ENCODE data around the gene EPHA1. TPM values are rescaled to one million over a fixed set of nuclear protein-coding genes. Genes with fewer than 3 reads are reported as not detected.

The EPHA1 gene
- total and polyA plus RNA-seq, 4 donors, result 10.3 to 21.0 (median 11.3) TPM

- no peak overlapping the region for H3K27ac ChIP-seq (ENCODE audit: low read depth in 1 of 2, low read length in 2 of 2)
- H3K9me3 ChIP-seq (ENCODE audit: control insufficient read depth in 4 of 4, low read length in 3 of 4), result no peaks in the 10 kb centered on the region
- H3K9ac ChIP-seq (ENCODE audit: low read depth in 1 of 2, low read length in 2 of 2), result no peak overlapping the region
- H3K36me3 ChIP-seq (ENCODE audit: control insufficient read depth in 4 of 4, insufficient read depth in 3 of 4, low read depth in 1 of 4, low read length in 3 of 4), result no peaks in the 10 kb centered on the region
- 56% methylated on average over 1 of the region's 1 CpG for WGBS
- no peaks in the 10 kb centered on the region for H3K4me1 ChIP-seq (ENCODE audit: control insufficient read depth in 4 of 4, insufficient read depth in 4 of 4, low read length in 3 of 4)
- H3K27me3 ChIP-seq (ENCODE audit: control insufficient read depth in 4 of 4, insufficient read depth in 4 of 4, low read length in 3 of 4), result no peaks in the 10 kb centered on the region
- H3K4me3 ChIP-seq (ENCODE audit: low read depth in 1 of 3, low read length in 3 of 3), result no peak overlapping the region
- TF ChIP-seq MAX (IDR thresholded peaks at IDR 0.05), result no peak
- no peak for TF ChIP-seq GABPA (IDR thresholded peaks at IDR 0.05 in 1 of 2, conservative IDR thresholded peaks at IDR 0.05 in 1 of 2)
- TF ChIP-seq HNF4G (IDR thresholded peaks at IDR 0.05), result no peak
- no peak for DNase-seq (ENCODE audit: low spot score)
Observed at GRCh38 chr7:143451746-143452145, 43.1 kb upstream of the EPHA1 start.

- no peak for TF ChIP-seq EGR1 (IDR thresholded peaks at IDR 0.05; ENCODE audit: low read depth in 2 of 2)
- TF ChIP-seq HNF4A (conservative IDR thresholded peaks at IDR 0.05), result no peak
- no peak for TF ChIP-seq YY1 (IDR thresholded peaks at IDR 0.05)
- TF ChIP-seq RAD21 (IDR thresholded peaks at IDR 0.05), result no peak
- TF ChIP-seq ZBTB33 (IDR thresholded peaks at IDR 0.05), result no peak
- no peak for TF ChIP-seq FOXA2 (IDR thresholded peaks at IDR 0.05)
- no peak for TF ChIP-seq HNF4G (IDR thresholded peaks at IDR 0.05)
- no peak for TF ChIP-seq SP1 (IDR thresholded peaks at IDR 0.05)
- Histone ChIP-seq H3K27me3 (ENCODE audit: control insufficient read depth in 4 of 4, insufficient read depth in 4 of 4, low read length in 3 of 4) (no peaks in the 10 kb centered on the region), H3K36me3 (ENCODE audit: control insufficient read depth in 4 of 4, insufficient read depth in 3 of 4, low read depth in 1 of 4, low read length in 3 of 4) (no peaks in the 10 kb centered on the region), H3K4me1 (ENCODE audit: control insufficient read depth in 4 of 4, insufficient read depth in 4 of 4, low read length in 3 of 4) (no peaks in the 10 kb centered on the region), H3K27ac (ENCODE audit: low read depth in 1 of 2, low read length in 2 of 2) (no peak overlapping the region), H3K4me3 (ENCODE audit: low read depth in 1 of 3, low read length in 3 of 3) (no peak overlapping the region), H3K9me3 (ENCODE audit: control insufficient read depth in 4 of 4, low read length in 3 of 4) (no peaks in the 10 kb centered on the region), H3K9ac (ENCODE audit: low read depth in 1 of 2, low read length in 2 of 2) (no peak overlapping the region)
- DNase-seq (ENCODE audit: low spot score), result no peak
Observed at GRCh38 chr7:143451122-143451521, 42.5 kb upstream of the EPHA1 start.

- 78% methylated on average over 2 of the region's 3 CpGs for WGBS
- Histone ChIP-seq H3K27me3 (ENCODE audit: control insufficient read depth in 4 of 4, insufficient read depth in 4 of 4, low read length in 3 of 4) (no peaks in the 10 kb centered on the region), H3K27ac (ENCODE audit: low read depth in 1 of 2, low read length in 2 of 2) (no peak overlapping the region), H3K9me3 (ENCODE audit: control insufficient read depth in 4 of 4, low read length in 3 of 4) (no peaks in the 10 kb centered on the region), H3K4me1 (ENCODE audit: control insufficient read depth in 4 of 4, insufficient read depth in 4 of 4, low read length in 3 of 4) (peaks cover 0 to 4% (median 2%) of the 10 kb centered on the region in 4 donors), H3K9ac (ENCODE audit: low read depth in 1 of 2, low read length in 2 of 2) (no peak overlapping the region), H3K36me3 (ENCODE audit: control insufficient read depth in 4 of 4, insufficient read depth in 3 of 4, low read depth in 1 of 4, low read length in 3 of 4) (no peaks in the 10 kb centered on the region), H3K4me3 (ENCODE audit: low read depth in 1 of 3, low read length in 3 of 3) (no peak overlapping the region)
- no peak for TF ChIP-seq TAF1 (conservative IDR thresholded peaks at IDR 0.05)
- no peak for TF ChIP-seq CTCF (IDR thresholded peaks at IDR 0.05; ENCODE audit: low read depth, low read length, missing input control)
- no peak for TF ChIP-seq HNF4A (conservative IDR thresholded peaks at IDR 0.05)
- no peak for TF ChIP-seq YY1 (IDR thresholded peaks at IDR 0.05)
- TF ChIP-seq REST (IDR thresholded peaks at IDR 0.05), result no peak
- TF ChIP-seq MAX (IDR thresholded peaks at IDR 0.05), result no peak
- no peak for TF ChIP-seq SP1 (IDR thresholded peaks at IDR 0.05)
- no peak for TF ChIP-seq ATF3 (IDR thresholded peaks at IDR 0.05)
- TF ChIP-seq EGR1 (IDR thresholded peaks at IDR 0.05; ENCODE audit: low read depth in 2 of 2), result no peak
- DNase-seq (ENCODE audit: low spot score), result no peak
Observed at GRCh38 chr7:143449793-143450192, 41.1 kb upstream of the EPHA1 start.
